ENCODE results near the gene AKT1. TPM values are rescaled to one million over a fixed set of nuclear protein-coding genes. Genes with fewer than 3 reads are reported as not detected.

AKT1 gene
- total and polyA plus RNA-seq, 2 of the 13 experiments (the other 11 are each of a cell fraction or from before 2014, with no cell fraction given) = 96.2 to 116 TPM

GRCh38 chr14:104791425-104791824, 4.1 kb downstream of the AKT1 start (continued):
- TF ChIP-seq ZFP82 (CRISPR knock-in tag; IDR thresholded peaks at IDR 0.05; ENCODE audit: borderline replicate concordance) = no peak
- TF ChIP-seq ISL2 (CRISPR knock-in tag; IDR thresholded peaks at IDR 0.05) = no peak
- no peak for TF ChIP-seq IRX3 (CRISPR knock-in tag; IDR thresholded peaks at IDR 0.05; ENCODE audit: borderline replicate concordance, low read depth)
- TF ChIP-seq EZH2 (conservative IDR thresholded peaks at IDR 0.05; ENCODE audit: low read depth, low read length) = no peak
- TF ChIP-seq TEAD2 (CRISPR knock-in tag; IDR thresholded peaks at IDR 0.05) = no peak
- TF ChIP-seq GFI1 (CRISPR knock-in tag; IDR thresholded peaks at IDR 0.05; ENCODE audit: borderline replicate concordance) = no peak
- no peak for TF ChIP-seq ZMYM2 (CRISPR knock-in tag; IDR thresholded peaks at IDR 0.05)
- TF ChIP-seq MYNN (CRISPR knock-in tag; IDR thresholded peaks at IDR 0.05; ENCODE audit: low read depth) = no peak

GRCh38 chr14:104789752-104790743, 5.5 kb downstream of the AKT1 start:
- CTCF ChIA-PET (ENCODE audit: low intra/inter-chr PET ratio, low total read pairs) = no interaction called here
- 96% methylated on average over 26 of the region's 31 CpGs for WGBS (ENCODE audit: low lambda C conversion rate)
- H3K4me2 ChIP-seq (ENCODE audit: low read depth, low read length) = no peak overlapping the region
- ATAC-seq (no peak), DNase-seq (ENCODE audit: low spot score) (no peak), FAIRE-seq (no peak)
- in situ Hi-C loops (cut with HindIII; ENCODE audit: extremely low pct_ligation_motif_present, low pct_unique_long_range_greater_than_20kb) (no loop called here), intact Hi-C loops (cut with micrococcal nuclease; ENCODE audit: unreplicated experiment) (no loop called here)
- POLR2A ChIA-PET = no interaction called here
- H3K27ac ChIP-seq (ENCODE audit: extremely low read length, insufficient read depth, low read length) = no peak overlapping the region
- TF ChIP-seq RFX5 (IDR thresholded peaks at IDR 0.05; ENCODE audit: low read depth, low read length) (no peak), RBFOX2 (IDR thresholded peaks at IDR 0.05; ENCODE audit: low read depth, low read length) (peak; percentile 56), HMGA1 (CRISPR knock-in tag; conservative IDR thresholded peaks at IDR 0.05) (no peak), MTERF4 (CRISPR knock-in tag; IDR thresholded peaks at IDR 0.05) (no peak)
- no peaks in the 10 kb centered on the region for H3K27me3 ChIP-seq (ENCODE audit: control insufficient read depth in 1 of 2, insufficient read depth in 2 of 2, low read length in 2 of 2)
- H3K4me3 ChIP-seq (replicated peaks in 1 of 3; ENCODE audit: insufficient read depth in 1 of 3, low read depth in 2 of 3, low read length in 3 of 3) = no peak overlapping the region
- BruUV-seq (replicated peaks) = no TSS peak
- H3K36me3 ChIP-seq (replicated peaks in 1 of 2; ENCODE audit: control insufficient read depth in 1 of 2, insufficient read depth in 2 of 2, low read length in 2 of 2) = peaks cover 16 to 25% of the 10 kb centered on the region in 2 experiments; a peak in 3 of 5 replicates
- H3K9ac ChIP-seq (ENCODE audit: insufficient read depth, low read depth, low read length) = no peak overlapping the region
- H3K79me2 ChIP-seq (ENCODE audit: insufficient read depth, low read length) = peaks cover 26% of the 10 kb centered on the region
- H4K20me1 ChIP-seq (ENCODE audit: insufficient read depth, low read length) = peaks cover 17% of the 10 kb centered on the region
- H2AFZ ChIP-seq (ENCODE audit: low read length) = no peak overlapping the region
- peaks cover 33% of the 10 kb centered on the region for H3K4me1 ChIP-seq (ENCODE audit: insufficient read depth, low read length)
- no peaks in the 10 kb centered on the region for H3K9me3 ChIP-seq (ENCODE audit: low read length)
